ENCODE results near the gene PTDSS2. TPM values are rescaled to one million over a fixed set of nuclear protein-coding genes. Genes with fewer than 3 reads are reported as not detected.

Gene PTDSS2
- total RNA-seq, 1 donor from 2014 or later = 25.5 TPM

GRCh38 chr11:529728-530411 lies 79.8 kb downstream of the PTDSS2 start:
- DNase-seq (no peak), ATAC-seq (ENCODE audit: poor library complexity) (no peak)
- intact Hi-C loops (cut with DNase I) = no loop called here

GRCh38 chr11:530960-531831 lies 81.1 kb downstream of the PTDSS2 start:
- DNase-seq (no peak), ATAC-seq (ENCODE audit: poor library complexity) (no peak)
- intact Hi-C loops (cut with DNase I) = no loop called here

- DNase-seq = no peak
- intact Hi-C loops (cut with DNase I) = no loop called here
- no peak for ATAC-seq (ENCODE audit: poor library complexity)
Observed at GRCh38 chr11:531919-532526, 81.9 kb downstream of the PTDSS2 start.

- DNase-seq (no peak), ATAC-seq (ENCODE audit: poor library complexity) (no peak)
- intact Hi-C loops (cut with DNase I) = no loop called here
Observed at GRCh38 chr11:532527-532985, 82.5 kb downstream of the PTDSS2 start.

GRCh38 chr11:532986-533585 lies 83.0 kb downstream of the PTDSS2 start:
- DNase-seq = no peak
- intact Hi-C loops (cut with DNase I) = no loop called here
- no peak for ATAC-seq (ENCODE audit: poor library complexity)

- intact Hi-C loops (cut with DNase I) = no loop called here
- ATAC-seq (ENCODE audit: poor library complexity) = no peak
- peak; percentile 39 for DNase-seq
Observed at GRCh38 chr11:533586-534395, 83.7 kb downstream of the PTDSS2 start.

GRCh38 chr11:534396-535209 lies 84.5 kb downstream of the PTDSS2 start:
- DNase-seq (peak; percentile 56), ATAC-seq (ENCODE audit: poor library complexity) (no peak)
- intact Hi-C loops (cut with DNase I) = no loop called here

- ATAC-seq (ENCODE audit: poor library complexity) (no peak), DNase-seq (no peak)
- intact Hi-C loops (cut with DNase I) = no loop called here
Observed at GRCh38 chr11:535210-535518, 85.1 kb downstream of the PTDSS2 start.

- intact Hi-C loops (cut with DNase I) = no loop called here
- DNase-seq (peak; percentile 97), ATAC-seq (ENCODE audit: poor library complexity) (peak; percentile 95)
Observed at GRCh38 chr11:535519-536454, 85.7 kb downstream of the PTDSS2 start, which contains the start of gene HRAS. Gene HRAS (minus strand): TSS chr11:535576.

GRCh38 chr11:536841-537621 lies 87.0 kb downstream of the PTDSS2 start, which contains the start of gene LRRC56:
Gene LRRC56 (plus strand): TSS chr11:537527. CDS start chr11:540685, 3,158 bp downstream.
- DNase-seq (peak; percentile 87), ATAC-seq (ENCODE audit: poor library complexity) (peak; percentile 18)
- intact Hi-C loops (cut with DNase I) = no loop called here

GRCh38 chr11:537622-538430 lies 87.7 kb downstream of the PTDSS2 start:
- ATAC-seq (ENCODE audit: poor library complexity) (no peak), DNase-seq (no peak)
- intact Hi-C loops (cut with DNase I) = no loop called here

GRCh38 chr11:538431-539051 lies 88.5 kb downstream of the PTDSS2 start:
- ATAC-seq (ENCODE audit: poor library complexity) (no peak), DNase-seq (no peak)
- intact Hi-C loops (cut with DNase I) = no loop called here

GRCh38 chr11:539971-540481 lies 89.9 kb downstream of the PTDSS2 start:
- DNase-seq (no peak), ATAC-seq (ENCODE audit: poor library complexity) (no peak)
- intact Hi-C loops (cut with DNase I) = no loop called here
